ENCODE results near the gene ARHGAP28.

ARHGAP28 gene

DNA sequence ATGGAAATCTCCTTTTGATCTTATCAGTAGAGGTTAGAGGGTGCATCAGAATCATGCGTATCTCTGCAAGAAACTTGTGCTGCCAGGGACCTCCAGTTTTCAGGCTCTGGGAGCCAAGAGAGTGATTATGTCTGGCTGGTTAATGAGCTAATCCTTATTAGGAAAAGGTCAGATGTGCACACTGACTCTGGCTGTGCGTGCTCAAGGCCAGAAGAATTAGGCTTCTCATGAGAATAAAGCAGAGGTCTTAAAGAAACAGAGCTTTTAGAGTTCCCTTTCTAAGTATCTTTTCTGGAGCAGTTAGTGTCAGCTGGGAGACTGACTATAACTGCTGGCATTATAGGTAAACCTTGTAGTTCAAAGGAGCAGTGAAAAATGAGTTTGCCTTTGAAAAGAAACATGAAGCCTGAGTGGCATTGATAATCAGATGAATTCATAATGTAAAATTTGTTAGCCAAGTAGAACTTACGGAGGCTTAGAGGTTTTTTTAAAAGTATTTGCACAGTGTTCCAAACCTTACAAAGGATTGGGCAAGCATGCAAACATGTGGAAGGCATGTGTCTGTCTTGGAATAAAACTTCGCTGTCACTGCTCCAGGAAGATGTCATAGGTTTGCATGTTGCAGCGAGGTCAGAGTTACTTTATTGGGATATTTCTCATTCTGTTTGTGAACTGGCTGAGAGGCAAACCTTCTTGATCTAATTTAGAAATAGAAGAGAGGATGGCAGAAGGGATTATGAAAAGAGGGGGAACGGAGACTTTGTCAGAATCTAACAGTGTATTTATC, 151.7 kb downstream of the ARHGAP28 start:
- H4K91ac ChIP-seq (ENCODE audit: low read depth, low read length) = no peak overlapping the region
- H3K4ac ChIP-seq (ENCODE audit: low read depth, low read length) = no peak overlapping the region
- H4K8ac ChIP-seq (ENCODE audit: low read depth, low read length) = no peak overlapping the region
- H3K4me3 ChIP-seq (ENCODE audit: low read depth, low read length) = no peak overlapping the region
- no peak overlapping the region for H3K27ac ChIP-seq (ENCODE audit: low read depth, low read length)
- no peak overlapping the region for H3K4me2 ChIP-seq (ENCODE audit: low read length)
- H3K14ac ChIP-seq (ENCODE audit: low read length) = no peak overlapping the region
- H3K18ac ChIP-seq (ENCODE audit: low read length) = no peak overlapping the region
- no peaks in the 10 kb centered on the region for H3K9me3 ChIP-seq (ENCODE audit: insufficient read depth, low read depth, low read length)
- no peak overlapping the region for H3K23ac ChIP-seq (ENCODE audit: low read length)
- no peaks in the 10 kb centered on the region for H3K27me3 ChIP-seq (ENCODE audit: insufficient read depth, low read length)
- H2AK5ac ChIP-seq (ENCODE audit: low read length) = no peak overlapping the region
- no peak overlapping the region for H2BK5ac ChIP-seq (ENCODE audit: low read depth, low read length, poor library complexity)
- H3K36me3 ChIP-seq (ENCODE audit: control insufficient read depth in 1 of 2, insufficient read depth in 2 of 2, low read length in 2 of 2) = peaks cover 7% of the 10 kb centered on the region in 2 experiments
- no CpG with 5 or more reads among the region's 6 CpGs for WGBS (ENCODE audit: extremely low coverage, insufficient coverage, insufficient read length)
- H4K12ac ChIP-seq (ENCODE audit: low read depth, low read length) = no peak overlapping the region
- peak overlapping the region; percentile 48 for H2BK12ac ChIP-seq (ENCODE audit: low read length)
- H2BK120ac ChIP-seq (ENCODE audit: insufficient read depth, low read length, poor library complexity) = no peak overlapping the region
- H3K9ac ChIP-seq (ENCODE audit: low read length) = no peak overlapping the region
- H3K79me2 ChIP-seq (ENCODE audit: control insufficient read depth, insufficient read depth, low read length, poor library complexity) = no peaks in the 10 kb centered on the region
- DNase-seq = no peak
- H3K4me1 ChIP-seq (ENCODE audit: control insufficient read depth in 1 of 2, insufficient read depth in 2 of 2, low read length in 2 of 2) = peaks cover 5 to 8% of the 10 kb centered on the region in 2 experiments
- no peak overlapping the region for H2AFZ ChIP-seq (ENCODE audit: insufficient read depth, low read length, poor library complexity)
- H3K79me1 ChIP-seq (ENCODE audit: low read length) = peaks cover 2% of the 10 kb centered on the region

DNA sequence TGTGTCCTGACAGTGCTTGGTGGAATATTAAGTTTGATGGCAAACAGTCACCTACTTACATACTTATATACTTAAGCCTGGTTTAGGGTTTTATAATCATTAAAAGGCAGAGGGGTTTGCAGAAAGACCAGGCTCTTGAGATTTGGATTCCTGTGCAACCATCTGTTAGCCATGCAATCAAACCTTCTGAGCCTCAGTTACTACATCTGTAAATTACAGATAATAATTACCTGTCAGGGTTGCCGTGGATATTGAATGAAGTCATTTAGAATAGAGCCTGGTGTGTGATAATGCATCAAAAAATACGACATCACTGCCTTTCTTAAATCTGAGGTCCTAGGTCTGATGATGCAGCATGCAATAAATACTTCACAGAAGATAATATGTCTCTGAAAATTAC, 152.9 kb downstream of the ARHGAP28 start:
- H3K23ac ChIP-seq (ENCODE audit: low read length) = no peak overlapping the region
- H3K27ac ChIP-seq (ENCODE audit: low read depth, low read length) = no peak overlapping the region
- H3K9me3 ChIP-seq (ENCODE audit: insufficient read depth, low read depth, low read length) = no peaks in the 10 kb centered on the region
- no peak overlapping the region for H3K14ac ChIP-seq (ENCODE audit: low read length)
- H4K8ac ChIP-seq (ENCODE audit: low read depth, low read length) = no peak overlapping the region
- WGBS (ENCODE audit: extremely low coverage, insufficient coverage, insufficient read length) = no CpG with 5 or more reads among the region's 2 CpGs
- H4K91ac ChIP-seq (ENCODE audit: low read depth, low read length) = no peak overlapping the region
- H3K9ac ChIP-seq (ENCODE audit: low read length) = no peak overlapping the region
- H4K12ac ChIP-seq (ENCODE audit: low read depth, low read length) = no peak overlapping the region
- H2AFZ ChIP-seq (ENCODE audit: insufficient read depth, low read length, poor library complexity) = no peak overlapping the region
- H3K4me1 ChIP-seq (ENCODE audit: control insufficient read depth in 1 of 2, insufficient read depth in 2 of 2, low read length in 2 of 2) = peaks cover 5 to 8% of the 10 kb centered on the region in 2 experiments
- no peak overlapping the region for H3K4me2 ChIP-seq (ENCODE audit: low read length)
- H3K79me2 ChIP-seq (ENCODE audit: control insufficient read depth, insufficient read depth, low read length, poor library complexity) = no peaks in the 10 kb centered on the region
- no peak overlapping the region for H2BK120ac ChIP-seq (ENCODE audit: insufficient read depth, low read length, poor library complexity)
- H3K18ac ChIP-seq (ENCODE audit: low read length) = no peak overlapping the region
- no peaks in the 10 kb centered on the region for H3K27me3 ChIP-seq (ENCODE audit: insufficient read depth, low read length)
- no peak overlapping the region for H2BK5ac ChIP-seq (ENCODE audit: low read depth, low read length, poor library complexity)
- no peak overlapping the region for H2BK12ac ChIP-seq (ENCODE audit: low read length)
- H3K4me3 ChIP-seq (ENCODE audit: low read depth, low read length) = no peak overlapping the region
- DNase-seq = no peak
- peaks cover 2% of the 10 kb centered on the region for H3K79me1 ChIP-seq (ENCODE audit: low read length)
- peaks cover 9 to 11% of the 10 kb centered on the region in 2 experiments for H3K36me3 ChIP-seq (ENCODE audit: control insufficient read depth in 1 of 2, insufficient read depth in 2 of 2, low read length in 2 of 2)
- H2AK5ac ChIP-seq (ENCODE audit: low read length) = no peak overlapping the region
- H3K4ac ChIP-seq (ENCODE audit: low read depth, low read length) = no peak overlapping the region

DNA sequence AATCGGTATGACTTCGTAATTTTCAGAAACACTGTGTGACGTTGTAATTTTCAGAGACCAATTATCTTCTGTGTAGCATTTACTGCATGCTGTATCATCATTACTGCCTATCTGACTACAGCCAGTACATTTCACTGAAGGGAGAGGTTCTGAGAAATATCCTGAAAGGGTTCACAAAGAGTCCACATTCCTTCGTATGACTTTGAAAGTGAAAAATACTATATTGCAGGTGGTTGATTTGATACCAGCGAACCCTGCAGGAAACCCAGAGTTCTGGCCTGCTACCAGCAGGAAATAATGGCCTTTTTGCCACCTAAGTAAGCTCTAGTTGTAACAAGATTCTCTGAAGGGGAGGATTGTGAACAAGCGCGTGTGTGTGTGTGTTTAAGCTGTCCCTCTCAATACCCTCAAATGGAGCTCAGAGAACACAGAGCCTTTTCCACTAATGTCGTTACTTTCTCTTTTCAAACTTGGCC, 155.5 kb downstream of the ARHGAP28 start:
- Histone ChIP-seq H2AFZ (ENCODE audit: insufficient read depth, low read length, poor library complexity) (no peak overlapping the region), H3K23ac (ENCODE audit: low read length) (no peak overlapping the region), H3K36me3 (ENCODE audit: control insufficient read depth in 1 of 2, insufficient read depth in 2 of 2, low read length in 2 of 2) (peaks cover 11 to 14% of the 10 kb centered on the region in 2 experiments), H2BK5ac (ENCODE audit: low read depth, low read length, poor library complexity) (no peak overlapping the region), H3K27me3 (ENCODE audit: insufficient read depth, low read length) (no peaks in the 10 kb centered on the region), H3K79me1 (ENCODE audit: low read length) (peaks cover 2% of the 10 kb centered on the region), H2BK12ac (ENCODE audit: low read length) (peak overlapping the region; percentile 31), H2BK120ac (ENCODE audit: insufficient read depth, low read length, poor library complexity) (peak overlapping the region; percentile 31), H3K27ac (ENCODE audit: low read depth, low read length) (no peak overlapping the region), H3K9me3 (ENCODE audit: insufficient read depth, low read depth, low read length) (no peaks in the 10 kb centered on the region), H3K4me1 (ENCODE audit: control insufficient read depth in 1 of 2, insufficient read depth in 2 of 2, low read length in 2 of 2) (peaks cover 5 to 8% of the 10 kb centered on the region in 2 experiments), H2AK5ac (ENCODE audit: low read length) (no peak overlapping the region), H3K4me3 (ENCODE audit: low read depth, low read length) (no peak overlapping the region), H3K18ac (ENCODE audit: low read length) (no peak overlapping the region), H3K14ac (ENCODE audit: low read length) (no peak overlapping the region), H4K12ac (ENCODE audit: low read depth, low read length) (no peak overlapping the region), H3K9ac (ENCODE audit: low read length) (no peak overlapping the region), H3K79me2 (ENCODE audit: control insufficient read depth, insufficient read depth, low read length, poor library complexity) (no peaks in the 10 kb centered on the region), H4K8ac (ENCODE audit: low read depth, low read length) (no peak overlapping the region), H4K91ac (ENCODE audit: low read depth, low read length) (no peak overlapping the region), H3K4me2 (ENCODE audit: low read length) (no peak overlapping the region), H3K4ac (ENCODE audit: low read depth, low read length) (no peak overlapping the region)
- DNase-seq = peak in 1 of 2 donors; percentile 33
- no CpG with 5 or more reads among the region's 8 CpGs for WGBS (ENCODE audit: extremely low coverage, insufficient coverage, insufficient read length)

DNA sequence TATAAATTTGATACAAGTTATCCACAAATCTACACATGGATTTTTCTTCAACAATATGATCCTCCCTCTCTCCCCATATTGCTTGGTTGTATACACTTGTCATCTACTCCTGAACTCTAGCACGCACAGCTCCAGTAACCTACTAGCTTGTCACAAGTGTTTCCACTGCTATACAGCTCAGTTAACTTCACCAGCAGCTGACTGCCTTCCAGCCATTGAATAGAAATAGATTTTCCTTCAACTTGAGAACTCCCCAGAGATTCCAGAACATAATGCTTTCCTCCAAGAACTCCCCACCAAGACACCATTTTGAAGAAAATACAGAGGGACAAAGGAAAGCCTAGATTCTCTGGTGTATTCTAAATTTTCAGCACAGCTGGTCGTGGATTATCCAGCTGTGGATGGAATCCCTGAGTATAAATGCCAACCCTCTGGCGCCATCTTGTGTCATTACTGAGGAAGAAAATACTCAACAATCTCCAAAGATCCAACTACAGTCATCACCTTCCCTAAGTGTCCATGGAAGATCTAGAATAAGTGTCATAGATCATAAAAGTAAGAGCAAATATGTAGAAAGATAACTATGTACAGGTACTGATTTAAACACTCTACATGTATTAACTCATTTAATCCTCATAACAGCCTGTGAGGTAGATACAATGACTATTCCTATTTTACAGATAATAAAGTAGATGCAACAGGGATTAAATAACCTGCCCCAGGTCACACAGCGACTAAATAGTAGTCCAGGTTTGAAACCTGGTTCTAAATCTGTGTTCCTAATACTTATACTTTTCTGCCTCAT, 156.7 kb downstream of the ARHGAP28 start:
- no peak overlapping the region for H2BK12ac ChIP-seq (ENCODE audit: low read length)
- no CpG with 5 or more reads among the region's 4 CpGs for WGBS (ENCODE audit: extremely low coverage, insufficient coverage, insufficient read length)

More for the DNA sequence above, 156.7 kb downstream of the ARHGAP28 start:
- Histone ChIP-seq H3K27me3 (ENCODE audit: insufficient read depth, low read length) (no peaks in the 10 kb centered on the region), H3K4me3 (ENCODE audit: low read depth, low read length) (no peak overlapping the region), H2BK120ac (ENCODE audit: insufficient read depth, low read length, poor library complexity) (peak overlapping the region; percentile 22), H2AK5ac (ENCODE audit: low read length) (peak overlapping the region; percentile 83), H3K79me2 (ENCODE audit: control insufficient read depth, insufficient read depth, low read length, poor library complexity) (no peaks in the 10 kb centered on the region), H4K8ac (ENCODE audit: low read depth, low read length) (no peak overlapping the region), H3K4me1 (ENCODE audit: control insufficient read depth in 1 of 2, insufficient read depth in 2 of 2, low read length in 2 of 2) (peaks cover 0 to 2% of the 10 kb centered on the region in 2 experiments), H2AFZ (ENCODE audit: insufficient read depth, low read length, poor library complexity) (no peak overlapping the region), H4K12ac (ENCODE audit: low read depth, low read length) (no peak overlapping the region), H3K79me1 (ENCODE audit: low read length) (no peaks in the 10 kb centered on the region), H3K14ac (ENCODE audit: low read length) (no peak overlapping the region), H3K18ac (ENCODE audit: low read length) (no peak overlapping the region), H4K91ac (ENCODE audit: low read depth, low read length) (no peak overlapping the region), H3K9me3 (ENCODE audit: insufficient read depth, low read depth, low read length) (no peaks in the 10 kb centered on the region), H3K27ac (ENCODE audit: low read depth, low read length) (no peak overlapping the region), H2BK5ac (ENCODE audit: low read depth, low read length, poor library complexity) (no peak overlapping the region), H3K9ac (ENCODE audit: low read length) (no peak overlapping the region), H3K4me2 (ENCODE audit: low read length) (no peak overlapping the region), H3K4ac (ENCODE audit: low read depth, low read length) (no peak overlapping the region), H3K36me3 (ENCODE audit: control insufficient read depth in 1 of 2, insufficient read depth in 2 of 2, low read length in 2 of 2) (peaks cover 15 to 20% of the 10 kb centered on the region in 2 experiments), H3K23ac (ENCODE audit: low read length) (no peak overlapping the region)
- peak; percentile 27 to 83 for DNase-seq

Data from trophoblast cell (in vitro differentiated cells and primary cell).